ENCODE data around the gene TGM5.

GRCh38 chr15:43299884-43300283, 33.2 kb upstream of the TGM5 start:
- TF ChIP-seq, protein P1, sequence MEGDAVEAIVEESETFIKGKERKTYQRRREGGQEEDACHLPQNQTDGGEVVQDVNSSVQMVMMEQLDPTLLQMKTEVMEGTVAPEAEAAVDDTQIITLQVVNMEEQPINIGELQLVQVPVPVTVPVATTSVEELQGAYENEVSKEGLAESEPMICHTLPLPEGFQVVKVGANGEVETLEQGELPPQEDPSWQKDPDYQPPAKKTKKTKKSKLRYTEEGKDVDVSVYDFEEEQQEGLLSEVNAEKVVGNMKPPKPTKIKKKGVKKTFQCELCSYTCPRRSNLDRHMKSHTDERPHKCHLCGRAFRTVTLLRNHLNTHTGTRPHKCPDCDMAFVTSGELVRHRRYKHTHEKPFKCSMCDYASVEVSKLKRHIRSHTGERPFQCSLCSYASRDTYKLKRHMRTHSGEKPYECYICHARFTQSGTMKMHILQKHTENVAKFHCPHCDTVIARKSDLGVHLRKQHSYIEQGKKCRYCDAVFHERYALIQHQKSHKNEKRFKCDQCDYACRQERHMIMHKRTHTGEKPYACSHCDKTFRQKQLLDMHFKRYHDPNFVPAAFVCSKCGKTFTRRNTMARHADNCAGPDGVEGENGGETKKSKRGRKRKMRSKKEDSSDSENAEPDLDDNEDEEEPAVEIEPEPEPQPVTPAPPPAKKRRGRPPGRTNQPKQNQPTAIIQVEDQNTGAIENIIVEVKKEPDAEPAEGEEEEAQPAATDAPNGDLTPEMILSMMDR (conservative IDR thresholded peaks at IDR 0.05) = no peak
- TF ChIP-seq EZH2 (IDR thresholded peaks at IDR 0.05; ENCODE audit: low read depth) = no peak

All from PC-9 (cell line).